T-helper 2 cell treated with Interferon-gamma antibody and Interleukin-4, amounts not matched to agents 100 ng/mL and 5 ng/mL, for 36 hours (primary cell): ENCODE data around the gene TTC29. TPM values are rescaled to one million over a fixed set of nuclear protein-coding genes. Genes with fewer than 3 reads are reported as not detected.
"Not testable (repeated sequence)": the region's sequence is repeated elsewhere in the genome, so short reads cannot be mapped to it uniquely, and the experiment has no call there.

ENCODE experiments used
- intact Hi-C: fragments of 100-400 bp; cut with micrococcal nuclease; formaldehyde crosslinking; loops from one replicate; pipeline ENCODE4 v1.15.1; 2023
- total RNA-seq: library from RNA; stranded (reverse); gene quantifications from 2 replicates; pipeline ENCODE4 v1.2.3, GENCODE V29; 2022

Gene TTC29
- total RNA-seq, 1 donor from 2014 or later, result not detected

DNA sequence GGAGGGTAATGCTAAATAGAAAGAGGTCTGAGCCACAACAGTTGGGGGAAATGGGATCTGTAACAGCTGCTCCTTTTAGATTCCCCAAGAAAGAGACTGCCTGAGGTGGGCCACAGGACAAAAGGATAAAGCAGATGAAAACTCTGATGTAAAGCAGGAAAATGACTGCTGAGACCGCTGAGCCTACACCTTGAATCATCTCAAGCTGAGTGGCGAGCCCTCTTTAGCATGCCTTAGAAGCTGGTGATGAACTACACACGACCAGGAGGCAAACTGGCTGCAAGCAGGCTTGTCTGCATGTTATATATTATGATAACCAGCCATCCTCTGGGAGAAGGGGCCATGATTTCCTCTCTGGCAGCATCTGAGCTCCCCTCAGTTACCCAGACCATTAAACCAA, 88.4 kb downstream of the TTC29 start:
- intact Hi-C loops, result no loop called here

DNA sequence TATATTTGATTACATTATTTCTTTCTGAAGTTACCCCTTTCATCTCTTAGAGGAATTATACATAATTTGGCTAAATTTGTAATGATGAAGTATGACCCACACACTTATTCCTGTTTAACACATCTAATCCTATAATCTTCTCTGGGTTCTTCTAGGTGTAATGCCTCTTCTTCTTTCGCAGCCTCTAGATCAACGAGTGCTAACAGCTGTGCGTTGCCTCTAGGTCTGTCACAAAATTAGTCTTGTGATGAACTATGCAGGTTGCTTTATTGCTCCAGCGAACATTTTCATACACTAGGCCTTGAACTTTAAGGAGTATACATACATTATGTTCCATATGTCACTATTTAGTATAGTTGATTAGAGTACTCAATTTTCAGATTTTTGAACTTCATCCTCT, 89.9 kb downstream of the TTC29 start:
- intact Hi-C loops, result no loop called here

DNA sequence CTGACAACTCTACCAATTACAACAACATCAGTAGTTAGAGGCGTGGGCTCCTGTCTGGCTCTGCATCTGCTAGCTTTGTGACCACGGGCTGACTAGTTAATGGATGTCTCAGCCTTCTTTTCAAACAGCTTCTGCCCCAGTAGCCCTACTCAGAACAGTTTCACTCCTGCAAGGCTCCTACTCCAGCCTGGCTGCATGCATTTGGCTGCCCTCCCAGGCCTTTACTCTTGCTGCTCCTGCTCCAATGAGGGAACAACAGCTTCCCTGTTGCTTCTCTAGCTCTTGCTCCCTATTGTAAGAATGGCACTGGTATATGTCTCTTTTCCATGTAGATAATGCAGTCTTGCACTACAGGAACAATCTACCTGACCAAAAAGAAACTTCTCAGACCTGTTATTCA, 93.3 kb downstream of the TTC29 start:
- intact Hi-C loops, result no loop called here

DNA sequence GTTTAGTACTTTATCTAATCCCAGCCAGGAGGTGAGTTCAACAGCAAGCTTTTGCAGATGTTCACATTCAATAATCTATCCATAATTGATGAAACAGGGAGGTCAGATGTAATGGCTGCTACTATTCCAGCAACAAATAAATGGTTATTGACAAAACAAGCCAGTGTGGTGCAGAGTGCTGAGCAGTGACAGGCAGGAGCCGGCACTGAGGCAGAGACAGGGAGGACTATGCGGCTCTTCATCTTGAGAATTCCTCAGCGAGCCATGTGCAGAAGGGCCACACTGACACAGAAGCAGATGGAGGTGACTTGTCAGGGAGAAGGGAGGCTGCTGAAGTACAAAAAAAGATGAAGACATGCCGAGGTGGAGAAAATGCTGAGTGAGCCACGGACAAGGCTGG, 98.3 kb downstream of the TTC29 start:
- intact Hi-C loops, result no loop called here

DNA sequence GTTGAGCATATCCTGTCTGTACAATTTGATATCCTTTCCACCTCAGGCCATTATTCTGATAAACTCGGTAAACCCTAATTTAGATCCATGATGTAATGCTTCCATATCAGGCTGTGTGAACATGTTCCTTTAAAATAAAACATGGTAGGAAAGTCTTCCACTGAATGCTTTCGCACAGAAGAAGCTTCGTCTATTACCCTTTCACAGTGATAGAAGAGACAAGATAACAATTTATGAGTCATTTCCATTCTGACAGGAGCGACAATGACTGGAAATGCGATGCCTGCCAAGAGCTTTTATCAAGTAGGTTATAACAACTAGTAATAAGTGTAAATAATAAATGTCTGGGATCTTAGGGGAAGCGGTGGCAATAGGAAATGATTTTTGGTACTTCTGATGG, 98.8 kb downstream of the TTC29 start:
- intact Hi-C loops, result no loop called here

DNA sequence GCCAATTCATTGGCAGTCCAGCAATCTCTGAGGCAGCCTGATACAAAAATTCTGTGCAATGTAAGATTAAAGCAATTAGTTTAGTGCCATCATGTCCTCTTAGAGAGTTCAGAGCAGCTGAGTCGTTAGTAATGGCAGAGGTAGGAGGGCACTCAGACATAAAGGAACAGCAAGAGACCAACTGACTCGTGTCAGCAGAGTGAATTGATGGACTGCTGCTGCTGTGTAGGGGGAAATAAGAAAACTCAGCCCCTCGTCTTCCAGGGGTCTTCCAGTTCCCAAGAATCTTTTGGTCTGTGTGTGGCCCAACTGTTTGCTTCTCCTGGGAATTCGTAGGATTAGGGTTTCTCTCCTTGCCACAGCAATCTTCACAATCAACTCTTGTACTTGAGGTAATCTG, 100.9 kb downstream of the TTC29 start:
- intact Hi-C loops, result no loop called here

DNA sequence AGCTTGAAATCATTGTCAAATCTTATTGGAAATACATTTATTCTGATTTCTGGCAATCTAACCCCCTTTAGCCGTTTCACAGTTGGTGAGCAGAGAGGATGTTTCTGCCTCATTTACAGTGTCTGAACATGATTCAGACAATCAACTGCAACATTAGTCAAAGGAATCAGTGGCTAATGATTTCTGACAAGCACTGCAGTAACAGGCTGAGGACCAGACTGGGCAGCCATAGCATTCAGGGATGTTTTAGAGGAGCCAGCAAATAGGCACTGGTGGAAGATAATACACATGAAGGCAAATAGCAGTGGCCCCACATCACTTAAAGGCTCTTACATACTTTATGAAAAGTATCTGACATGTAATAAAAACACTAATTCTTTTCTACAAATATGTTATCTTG, 102.8 kb downstream of the TTC29 start:
- intact Hi-C loops, result no loop called here

DNA sequence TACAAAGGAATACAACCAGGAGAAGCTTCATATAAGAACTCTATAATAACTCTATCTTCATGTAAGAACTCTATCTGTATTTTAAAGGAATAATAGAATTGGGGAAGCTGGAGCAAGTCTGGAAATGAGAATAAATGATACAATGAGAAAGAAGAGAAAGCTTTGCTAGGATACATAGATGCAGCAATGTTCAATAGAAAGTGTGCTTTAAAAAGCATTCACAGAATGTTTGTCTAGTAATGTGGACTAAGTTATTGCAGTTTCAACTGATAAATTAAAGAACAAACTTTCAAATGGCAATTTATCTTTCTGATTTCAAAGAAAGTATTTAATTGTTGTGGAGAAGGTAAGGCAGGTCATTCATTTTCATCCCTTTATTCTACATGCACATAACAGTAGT, 104.9 kb downstream of the TTC29 start:
- intact Hi-C loops, result no loop called here

DNA sequence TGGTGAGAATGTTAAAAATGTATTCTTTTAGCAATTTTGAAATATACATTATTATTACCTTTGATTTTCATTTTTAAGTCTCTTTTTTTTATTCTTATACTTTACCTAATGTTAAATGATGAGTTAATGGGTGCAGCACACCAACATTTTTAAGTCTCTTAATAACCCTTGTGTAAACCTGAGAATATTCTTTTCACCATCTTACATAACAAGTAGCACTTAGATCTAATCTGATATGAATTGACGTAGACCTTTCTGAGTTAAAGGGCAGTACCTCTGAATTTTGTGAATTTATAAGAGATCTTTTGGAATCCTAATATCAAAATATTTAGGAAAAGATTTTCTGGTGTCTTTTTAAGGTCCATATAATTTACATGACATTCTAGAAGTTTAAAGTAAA, 110.6 kb downstream of the TTC29 start:
- intact Hi-C loops, result no loop called here

DNA sequence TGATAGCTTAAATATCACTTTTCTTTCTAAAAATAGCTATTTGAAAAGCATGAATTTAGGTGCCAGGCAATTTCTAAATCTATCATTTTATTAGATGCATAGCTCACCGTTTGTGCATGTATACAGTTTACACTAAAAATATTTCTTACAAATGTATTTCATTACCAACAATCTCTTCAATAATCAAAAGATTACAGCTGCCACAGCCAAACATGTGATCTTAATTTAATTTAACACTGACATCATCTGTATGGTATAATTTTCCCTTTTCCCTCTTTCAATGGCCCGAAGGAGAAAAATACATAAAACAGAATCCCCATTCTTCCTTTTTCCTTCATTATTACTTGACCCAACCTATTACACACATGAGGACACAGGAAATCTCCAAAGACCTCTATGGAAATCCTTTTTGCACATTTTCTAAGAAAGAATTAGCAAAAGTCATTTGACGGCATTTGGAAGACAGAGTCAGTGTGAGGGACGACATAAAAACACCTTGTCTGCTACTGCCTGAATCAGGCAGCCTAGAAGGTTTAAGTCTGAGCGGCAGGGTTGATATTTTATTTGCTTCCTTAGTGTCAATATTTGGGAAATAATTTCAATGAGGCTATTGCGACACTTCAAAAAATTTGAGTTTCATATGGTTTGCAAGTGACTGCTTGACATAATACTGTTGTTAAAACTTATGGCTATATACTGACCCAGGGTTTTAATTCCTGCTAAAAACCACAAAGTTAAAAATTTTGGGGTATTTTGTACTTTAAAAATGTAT, 111.2 kb downstream of the TTC29 start:
- intact Hi-C loops, result no loop called here

DNA sequence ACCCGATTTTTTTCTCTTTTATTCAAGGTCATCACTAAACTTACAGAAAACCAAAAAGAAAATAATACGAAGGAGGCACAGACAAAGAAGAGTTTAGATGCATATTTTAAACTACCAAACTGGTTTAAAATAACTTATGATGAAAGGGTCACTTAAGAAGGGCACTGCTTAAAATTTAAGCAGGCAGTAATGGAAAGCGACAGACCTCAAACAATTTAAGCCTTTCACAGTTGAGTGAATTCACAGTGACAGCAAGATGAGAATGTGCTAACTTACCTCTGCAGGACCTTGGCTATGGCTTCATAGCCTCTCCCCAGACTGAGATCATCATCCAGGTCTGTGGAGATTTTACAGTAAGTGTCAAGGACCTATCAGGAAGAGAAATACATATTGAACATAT, 112.1 kb downstream of the TTC29 start:
- intact Hi-C loops, result no loop called here

DNA sequence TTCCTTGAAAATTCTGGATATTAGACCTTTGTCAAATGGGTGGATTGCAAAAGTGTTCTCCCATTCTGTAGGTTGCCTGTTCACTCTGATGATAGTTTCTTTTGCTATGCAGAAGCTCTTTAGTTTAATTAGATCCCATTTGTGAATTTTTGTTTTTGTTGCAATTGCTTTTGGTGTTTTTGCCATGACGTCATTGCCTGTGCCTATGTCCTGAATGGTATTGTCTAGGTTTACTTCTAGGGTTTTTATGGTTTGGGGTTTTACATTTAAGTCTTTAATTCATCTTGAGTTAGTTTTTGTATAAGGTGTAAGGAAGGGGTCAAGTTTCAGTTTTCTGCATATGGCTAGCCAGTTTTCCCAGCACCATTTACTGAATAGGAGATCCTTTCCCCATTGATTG, 122.7 kb downstream of the TTC29 start:
- intact Hi-C loops, result not testable (repeated sequence)

DNA sequence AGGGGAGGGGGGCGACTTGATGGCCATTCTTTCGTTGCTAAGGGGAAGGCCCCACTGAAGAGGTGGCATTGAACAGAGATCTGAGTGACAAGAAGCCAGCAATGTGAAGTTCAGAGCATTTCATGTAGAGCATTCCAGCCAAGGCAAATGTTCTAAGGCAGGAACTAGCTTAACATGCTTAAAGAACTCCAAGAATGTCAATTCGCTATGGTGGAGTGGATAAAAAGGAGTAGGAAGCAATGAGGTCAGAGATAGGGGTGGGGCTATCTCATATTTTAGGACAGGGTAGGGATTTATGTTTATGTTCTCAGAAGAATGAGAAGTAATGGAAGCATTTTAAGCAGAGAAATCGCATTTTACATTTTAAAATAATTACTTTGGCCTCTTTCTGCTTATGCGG, 130.9 kb downstream of the TTC29 start:
- intact Hi-C loops, result no loop called here

DNA sequence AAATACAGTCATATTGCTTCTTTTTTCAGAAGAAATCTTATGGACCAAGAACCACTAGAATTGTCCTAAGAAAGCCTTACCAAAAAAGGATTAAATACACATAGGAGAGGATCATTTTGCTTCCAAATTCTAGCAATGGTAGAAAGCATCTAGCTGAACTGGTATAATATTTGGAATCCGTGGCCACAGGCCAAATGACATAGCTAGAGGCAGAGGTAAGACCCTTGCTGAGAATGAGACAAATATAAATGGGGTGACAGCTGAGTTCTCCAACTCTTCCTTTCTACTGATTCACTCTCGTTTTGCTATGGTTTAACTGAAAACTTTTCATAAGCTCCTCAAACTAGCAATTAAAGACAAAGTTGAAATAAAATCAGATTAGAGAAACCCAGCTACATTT, 150.0 kb downstream of the TTC29 start:
- intact Hi-C loops, result no loop called here

DNA sequence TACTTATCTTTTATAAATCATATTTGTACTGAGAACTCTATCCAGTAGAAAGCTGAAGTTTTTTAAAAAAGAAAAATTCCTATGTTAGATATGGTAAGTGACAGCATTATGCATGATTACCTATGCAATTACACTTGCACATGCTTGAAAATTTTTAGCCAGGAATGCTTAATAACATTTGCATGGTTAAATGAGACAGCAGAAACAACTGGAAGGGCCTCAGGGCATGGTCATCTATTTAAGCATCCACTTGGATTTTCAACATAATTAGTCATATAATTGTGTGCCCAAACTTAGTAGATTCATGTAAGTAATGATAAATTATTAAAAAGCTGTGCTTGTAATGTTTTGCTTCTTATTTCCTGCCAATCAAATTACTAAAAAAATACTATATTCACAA, 151.9 kb downstream of the TTC29 start:
- intact Hi-C loops, result no loop called here

DNA sequence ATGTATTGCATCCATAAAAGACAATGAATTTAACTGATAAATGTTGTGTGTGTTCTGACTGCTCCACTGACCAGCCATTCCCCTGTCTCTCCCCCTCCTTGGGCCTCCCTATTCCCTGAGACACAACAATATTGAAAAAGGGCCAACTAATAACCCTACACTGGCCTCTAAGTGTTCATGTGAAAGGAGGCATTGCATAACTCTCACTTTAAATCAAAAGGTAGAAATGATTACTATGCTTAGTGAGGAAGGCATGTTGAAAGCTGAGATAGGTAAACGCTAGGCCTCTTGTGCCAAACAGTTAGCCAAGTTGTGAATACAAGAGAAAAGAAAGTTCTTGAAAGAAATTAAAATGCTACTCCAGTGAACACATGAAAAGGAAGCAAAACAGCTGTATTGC, 154.2 kb downstream of the TTC29 start:
- intact Hi-C loops, result no loop called here

DNA sequence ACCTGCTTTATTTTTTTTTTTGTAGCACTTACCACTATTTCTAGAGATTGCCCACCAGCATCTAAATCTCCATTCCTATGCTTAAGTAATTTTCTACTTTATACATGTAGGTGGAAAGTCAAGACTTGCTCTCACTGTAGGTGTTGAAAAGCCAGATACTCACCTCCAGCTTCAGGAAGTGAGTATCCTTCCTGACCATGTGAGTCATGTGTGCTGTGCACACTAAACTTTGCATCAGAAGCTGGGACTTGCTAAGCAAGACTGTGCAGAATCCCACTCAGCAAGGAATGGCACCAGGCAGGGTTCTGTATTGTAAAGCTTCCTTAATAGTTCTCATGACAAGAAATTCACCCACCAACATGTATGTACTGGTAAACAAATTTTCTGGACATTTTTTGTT, 155.1 kb downstream of the TTC29 start:
- intact Hi-C loops, result no loop called here

DNA sequence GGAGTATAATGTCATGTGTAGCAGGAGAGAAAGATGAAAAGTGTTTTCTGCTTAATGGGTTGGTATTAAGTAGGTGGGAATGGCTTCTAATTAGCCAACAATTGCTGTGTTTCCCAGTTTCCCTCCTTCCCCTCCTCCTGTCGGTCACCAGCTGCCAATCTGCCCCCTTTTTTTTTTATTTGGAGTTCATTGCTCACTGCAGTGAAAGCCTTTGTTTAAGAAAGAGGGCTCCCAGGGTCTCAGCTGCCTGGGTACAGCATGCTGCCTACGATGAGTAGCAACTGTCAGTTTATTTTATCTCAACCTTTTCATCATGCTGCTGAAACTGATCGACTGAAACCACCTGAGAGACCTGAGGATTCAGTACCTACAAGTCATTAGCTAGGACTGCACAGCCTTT, 157.9 kb downstream of the TTC29 start:
- intact Hi-C loops, result no loop called here

DNA sequence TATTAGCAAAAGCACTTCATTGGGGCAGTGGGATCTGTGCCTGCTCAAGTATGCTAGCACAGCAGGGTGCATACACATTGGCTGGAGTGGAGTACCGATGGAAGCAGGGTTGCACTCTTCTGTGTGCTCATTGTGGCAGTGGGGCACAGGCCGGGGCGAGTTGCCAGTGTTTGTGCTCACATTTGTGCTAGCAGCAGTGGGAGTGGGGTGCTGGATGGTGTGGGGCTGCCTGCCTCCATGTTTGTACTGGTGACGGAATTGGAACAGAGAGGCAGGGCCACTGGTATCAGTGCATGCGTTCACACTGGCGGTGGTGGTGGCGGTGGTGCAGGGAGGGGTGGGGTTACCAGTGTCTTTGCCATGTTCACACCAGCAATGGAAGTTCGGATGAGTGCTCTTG, 169.0 kb downstream of the TTC29 start:
- intact Hi-C loops, result no loop called here

DNA sequence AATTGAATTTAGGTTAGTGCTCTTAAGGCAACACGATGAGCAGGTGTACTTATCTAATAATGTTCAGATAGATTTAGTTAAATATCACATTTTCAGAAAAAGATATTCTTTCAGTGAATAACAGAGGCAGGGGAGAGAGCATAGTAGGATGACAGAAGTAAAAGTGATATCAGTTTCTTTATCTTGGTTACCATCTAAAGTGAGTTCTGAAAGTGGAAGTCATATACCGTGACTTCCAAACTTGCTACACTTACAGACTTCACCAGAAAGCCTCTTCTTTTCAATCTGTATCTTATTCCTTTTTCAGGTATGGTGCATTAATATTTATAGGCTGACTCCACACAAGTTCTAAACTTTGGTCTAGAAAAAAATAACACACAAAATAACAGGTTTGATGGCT, 182.1 kb downstream of the TTC29 start:
- intact Hi-C loops, result no loop called here

DNA sequence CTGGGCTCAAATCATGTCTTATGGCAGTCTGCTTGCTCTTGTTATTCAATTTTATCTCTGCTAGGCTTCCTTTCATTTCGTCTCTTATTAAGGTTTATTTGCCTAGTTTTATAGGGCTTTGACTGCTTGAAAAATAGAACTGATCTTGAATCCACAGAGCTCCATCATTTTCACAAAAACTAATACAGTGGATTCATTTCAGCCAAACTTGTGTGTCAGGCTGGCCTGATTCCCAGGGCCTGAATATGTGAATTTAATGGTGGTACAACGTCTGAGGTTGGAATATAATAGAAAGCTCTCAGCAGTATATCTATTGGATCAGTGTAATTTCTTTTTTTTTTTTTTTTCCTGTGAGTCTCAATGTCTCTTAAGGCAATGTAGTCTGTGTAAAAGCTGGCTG, 183.6 kb downstream of the TTC29 start:
- intact Hi-C loops, result no loop called here

DNA sequence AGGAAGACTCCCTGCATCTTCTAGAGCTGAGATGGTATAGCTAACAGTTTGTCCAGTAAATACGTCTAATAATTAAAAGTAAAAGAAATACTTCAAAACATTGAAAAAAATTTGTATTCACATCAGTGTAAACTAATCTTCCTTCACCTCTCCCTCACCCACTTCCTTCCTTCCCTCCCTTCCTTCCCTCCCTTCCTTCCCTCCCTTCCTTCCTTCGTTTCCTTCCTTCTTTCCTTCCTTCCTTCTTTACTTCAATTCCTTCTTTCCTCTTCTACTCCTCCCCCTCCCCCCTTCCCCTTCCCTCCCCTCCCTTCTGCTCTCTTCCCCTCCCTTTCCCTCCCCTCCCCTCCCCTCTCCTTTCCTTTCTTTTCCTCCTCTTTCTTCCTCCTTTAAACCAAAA, 203.2 kb downstream of the TTC29 start:
- intact Hi-C loops, result no loop called here

DNA sequence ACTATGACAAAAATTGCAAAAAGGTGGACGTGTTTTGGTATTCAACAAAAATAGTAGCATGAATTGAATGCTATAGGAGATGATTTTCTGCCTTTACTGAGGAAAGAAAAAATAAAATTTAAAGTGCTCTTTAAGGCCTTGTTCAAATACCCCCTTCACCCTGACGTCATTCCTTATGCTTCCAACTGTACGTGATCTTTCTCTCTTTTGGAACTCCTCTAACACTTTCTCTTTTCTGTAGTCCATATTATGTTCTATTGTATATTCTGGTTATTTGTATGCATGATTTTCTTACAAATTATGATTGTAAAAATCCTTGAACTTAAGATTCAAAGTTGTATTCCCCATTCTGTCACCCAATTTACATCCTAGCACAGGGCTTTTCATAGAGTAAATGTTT, 206.5 kb downstream of the TTC29 start:
- intact Hi-C loops, result no loop called here

DNA sequence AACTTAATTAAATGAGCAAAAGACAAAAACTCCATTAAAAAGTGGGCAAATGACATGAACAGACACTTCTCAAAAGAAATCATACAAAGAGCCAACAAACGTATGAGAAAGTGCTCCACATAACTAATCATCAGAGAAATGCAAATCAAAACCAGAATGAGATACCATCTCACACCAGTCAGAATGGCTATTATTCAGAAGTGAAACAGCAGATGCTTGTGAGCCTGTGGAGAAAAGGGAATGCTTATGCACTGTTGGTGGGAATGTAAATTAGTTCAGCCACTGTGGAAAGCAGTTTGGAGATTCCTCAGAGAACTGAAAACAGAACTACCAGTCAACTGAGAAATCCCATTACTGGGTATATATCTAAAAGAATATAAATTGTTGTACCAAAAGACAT, 222.1 kb downstream of the TTC29 start:
- intact Hi-C loops, result not testable (repeated sequence)
